GM21528 (cell line): Measurements from ENCODE around the gene GARIN5B.

Experiments used
- ATAC-seq: cut with Tn5 transposase; IDR thresholded peaks from one replicate; pipeline ENCODE4 v1.9.1; 2021; ENCODE audit warnings: mild to moderate bottlenecking, moderate library complexity; ENCODE audit not compliant: unreplicated experiment, low FRiP score

Gene GARIN5B

GRCh38 chr19:55304980-55305379, 58.1 kb downstream of the GARIN5B start:
- ATAC-seq = no peak
